Testis (tissue), 2 donors: ENCODE results near the gene PI4K2B.

Experiments used
- CTCF ChIP-seq, 3 experiments: fragments of 450-650 bp in 2 of 3; fragments of 200-600 bp in 1 of 3; sonication (generic) in 1 of 3; IDR thresholded peaks; one replicate each; pipeline ENCODE4 v1.5.1; 2016 to 2019; ENCODE audit warnings: antibody characterized with exemption in 3 of 3, mild to moderate bottlenecking in 2 of 3, moderate library complexity in 1 of 3
- POLR2A ChIP-seq: fragments of 450-650 bp; IDR thresholded peaks from one replicate; pipeline ENCODE4 v1.6.1; 2017; ENCODE audit warnings: antibody characterized with exemption, mild to moderate bottlenecking, moderate library complexity

- TF ChIP-seq CTCF (IDR thresholded peaks at IDR 0.05) (no peak), POLR2A (no peak)
These were observed 43.4 kb upstream of the PI4K2B start for GRCh38 chr4:25190407-25190806.
